GM23338 (cell line): Measurements from ENCODE around the gene MEGF10. TPM values are rescaled to one million over a fixed set of nuclear protein-coding genes. Genes with fewer than 3 reads are reported as not detected.

Experiments used
- ATAC-seq: fragments of 200-7000 bp; cut with Tn5 transposase; 3 replicates; pipeline ENCODE4 v1.9.1; 2020
- DNase-seq: peaks from one replicate; pipeline ENCODE4 v3.0.0-alpha.2; 2015; ENCODE audit warnings: low spot score
- H2AFZ ChIP-seq: fragments of 200-600 bp; sonication (generic); 2 replicates; pipeline ENCODE4 v1.8.0; 2016; ENCODE audit warnings: antibody characterized with exemption, mild to moderate bottlenecking, moderate library complexity
- H3F3A ChIP-seq: fragments of 200-600 bp; sonication (generic); replicated peaks from 2 replicates; pipeline ENCODE4 v1.8.0; 2017; ENCODE audit warnings: antibody characterized with exemption, mixed run types, low read depth
- H3K27ac ChIP-seq: fragments of 200-600 bp; sonication (generic); 2 replicates; pipeline ENCODE4 v1.6.1; 2016; ENCODE audit warnings: low read depth
- H3K27me3 ChIP-seq: fragments of 200-600 bp; sonication (generic); 2 replicates; pipeline ENCODE4 v1.8.0; 2016; ENCODE audit warnings: mild to moderate bottlenecking, mixed run types, moderate library complexity; ENCODE audit not compliant: insufficient read depth
- H3K36me3 ChIP-seq: fragments of 200-600 bp; sonication (generic); 2 replicates; pipeline ENCODE4 v1.8.0; 2016; ENCODE audit warnings: mild to moderate bottlenecking; ENCODE audit not compliant: insufficient read depth
- H3K4me1 ChIP-seq: fragments of 200-600 bp; sonication (generic); 2 replicates; pipeline ENCODE4 v1.8.0; 2016; ENCODE audit warnings: mild to moderate bottlenecking, moderate library complexity; ENCODE audit not compliant: insufficient read depth
- H3K4me2 ChIP-seq: fragments of 200-600 bp; sonication (generic); 2 replicates; pipeline ENCODE4 v1.7.1; 2017; ENCODE audit warnings: mixed run types
- H3K4me3 ChIP-seq: fragments of 200-600 bp; sonication (generic); 2 replicates; pipeline ENCODE4 v1.6.1; 2016; ENCODE audit warnings: mixed run types
- H3K79me2 ChIP-seq: fragments of 200-600 bp; sonication (generic); replicated peaks from 2 replicates; pipeline ENCODE4 v1.8.0; 2017; ENCODE audit warnings: mild to moderate bottlenecking; ENCODE audit not compliant: insufficient read depth
- H3K9me2 ChIP-seq: fragments of 200-600 bp; sonication (generic); 2 replicates; pipeline ENCODE4 v1.8.0; 2017; ENCODE audit not compliant: insufficient read depth
- H4K20me1 ChIP-seq: fragments of 200-600 bp; sonication (generic); replicated peaks from 2 replicates; pipeline ENCODE4 v1.8.0; 2017; ENCODE audit warnings: mild to moderate bottlenecking; ENCODE audit not compliant: insufficient read depth
- H3K27ac Mint-ChIP-seq: 2 replicates; pipeline ENCODE4 v1.8.0; 2020; ENCODE audit warnings: inconsistent platforms, mild to moderate bottlenecking, moderate library complexity, mixed read lengths
- H3K27me3 Mint-ChIP-seq: 3 replicates; pipeline ENCODE4 v1.8.0; 2022; ENCODE audit warnings: low read depth, mild to moderate bottlenecking, moderate library complexity, mixed read lengths, inconsistent platforms; ENCODE audit not compliant: insufficient read depth, poor library complexity
- H3K36me3 Mint-ChIP-seq: 3 replicates; pipeline ENCODE4 v1.8.0; 2021; ENCODE audit warnings: low read depth, mild to moderate bottlenecking, inconsistent platforms, moderate library complexity, mixed read lengths
- H3K4me1 Mint-ChIP-seq: 3 replicates; pipeline ENCODE4 v1.8.0; 2020; ENCODE audit warnings: mild to moderate bottlenecking, inconsistent platforms, mixed read lengths
- H3K4me3 Mint-ChIP-seq: 3 replicates; pipeline ENCODE4 v1.8.0; 2021; ENCODE audit warnings: moderate library complexity, mild to moderate bottlenecking, inconsistent platforms, mixed read lengths
- H3K9me3 Mint-ChIP-seq: 3 replicates; pipeline ENCODE4 v1.8.0; 2020; ENCODE audit warnings: moderate library complexity, mild to moderate bottlenecking, inconsistent platforms, mixed read lengths
- EZH2 ChIP-seq: fragments of 200-600 bp; sonication (generic); IDR thresholded peaks from one replicate; pipeline ENCODE4 v1.8.0; 2017; ENCODE audit warnings: antibody characterized with exemption, mild to moderate bottlenecking, low read depth; ENCODE audit not compliant: unreplicated experiment
- JUNB ChIP-seq: IDR thresholded peaks from one replicate; pipeline ENCODE4 v1.6.1; 2016; ENCODE audit warnings: antibody characterized with exemption; ENCODE audit not compliant: unreplicated experiment
- REST ChIP-seq: IDR thresholded peaks from one replicate; pipeline ENCODE4 v1.6.1; 2018; ENCODE audit warnings: antibody characterized with exemption; ENCODE audit not compliant: unreplicated experiment
- polyA plus RNA-seq: library from polyadenylated mRNA; unstranded; fragments of >200 nt; fragmentation: Nextera tagmentation; extraction: Ambion mirVana; gene quantifications from 2 replicates; pipeline ENCODE4 v1.2.1, GENCODE V29; 2016
- total RNA-seq: library from RNA; depleted of rRNA; stranded (reverse); fragments of >200 nt; shearing (Covaris generic); gene quantifications from 2 replicates; pipeline ENCODE4 v1.2.3, GENCODE V29; 2014
- TF ChIP-seq, protein P1 (sequence below), 2 experiments: fragments of 200-600 bp in 1 of 2; sonication (generic) in 1 of 2; conservative IDR thresholded peaks; 2 replicates each; pipeline versions ENCODE4 v1.5.1 to v1.6.1; 2016 to 2017; ENCODE audit warnings: antibody characterized with exemption in 2 of 2, low read depth in 2 of 2, mild to moderate bottlenecking in 2 of 2, moderate library complexity in 1 of 2

MEGF10 gene
- total and polyA plus RNA-seq, 2 experiments from 2014 or later = 4.5 to 28.3 TPM

- Histone ChIP-seq H2AFZ (no peak overlapping the region), H3F3A (no peaks in the 10 kb centered on the region), H3K4me1 (peaks cover 15% of the 10 kb centered on the region; the same call in 1 of the 2 replicates), H4K20me1 (no peaks in the 10 kb centered on the region), H3K4me3 (no peak overlapping the region), H3K27me3 (no peaks in the 10 kb centered on the region), H3K36me3 (no peaks in the 10 kb centered on the region), H3K9me2 (no peaks in the 10 kb centered on the region), H3K4me2 (no peak overlapping the region), H3K27ac (no peak overlapping the region), H3K79me2 (no peaks in the 10 kb centered on the region)
- TF ChIP-seq, protein P1, sequence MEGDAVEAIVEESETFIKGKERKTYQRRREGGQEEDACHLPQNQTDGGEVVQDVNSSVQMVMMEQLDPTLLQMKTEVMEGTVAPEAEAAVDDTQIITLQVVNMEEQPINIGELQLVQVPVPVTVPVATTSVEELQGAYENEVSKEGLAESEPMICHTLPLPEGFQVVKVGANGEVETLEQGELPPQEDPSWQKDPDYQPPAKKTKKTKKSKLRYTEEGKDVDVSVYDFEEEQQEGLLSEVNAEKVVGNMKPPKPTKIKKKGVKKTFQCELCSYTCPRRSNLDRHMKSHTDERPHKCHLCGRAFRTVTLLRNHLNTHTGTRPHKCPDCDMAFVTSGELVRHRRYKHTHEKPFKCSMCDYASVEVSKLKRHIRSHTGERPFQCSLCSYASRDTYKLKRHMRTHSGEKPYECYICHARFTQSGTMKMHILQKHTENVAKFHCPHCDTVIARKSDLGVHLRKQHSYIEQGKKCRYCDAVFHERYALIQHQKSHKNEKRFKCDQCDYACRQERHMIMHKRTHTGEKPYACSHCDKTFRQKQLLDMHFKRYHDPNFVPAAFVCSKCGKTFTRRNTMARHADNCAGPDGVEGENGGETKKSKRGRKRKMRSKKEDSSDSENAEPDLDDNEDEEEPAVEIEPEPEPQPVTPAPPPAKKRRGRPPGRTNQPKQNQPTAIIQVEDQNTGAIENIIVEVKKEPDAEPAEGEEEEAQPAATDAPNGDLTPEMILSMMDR (conservative IDR thresholded peaks at IDR 0.05; ENCODE audit: low read depth in 2 of 2) = peak; percentile 64 to 88
- no peak for TF ChIP-seq JUNB
- H3K27me3 Mint-ChIP-seq = peaks cover 4% of the 10 kb centered on the region
- peaks cover 18% of the 10 kb centered on the region; the same call in 2 of the 3 replicates for H3K36me3 Mint-ChIP-seq
- no peak overlapping the region for H3K4me3 Mint-ChIP-seq
- peak; percentile 72 for ATAC-seq
- peak; percentile 75 for DNase-seq
- H3K9me3 Mint-ChIP-seq = peaks cover 6% of the 10 kb centered on the region; the same call in 1 of the 3 replicates
- H3K27ac Mint-ChIP-seq = no peak overlapping the region
- peaks cover 13% of the 10 kb centered on the region for H3K4me1 Mint-ChIP-seq
These were observed 83.4 kb downstream of the MEGF10 start for GRCh38 chr5:127373858-127374491.

DNA sequence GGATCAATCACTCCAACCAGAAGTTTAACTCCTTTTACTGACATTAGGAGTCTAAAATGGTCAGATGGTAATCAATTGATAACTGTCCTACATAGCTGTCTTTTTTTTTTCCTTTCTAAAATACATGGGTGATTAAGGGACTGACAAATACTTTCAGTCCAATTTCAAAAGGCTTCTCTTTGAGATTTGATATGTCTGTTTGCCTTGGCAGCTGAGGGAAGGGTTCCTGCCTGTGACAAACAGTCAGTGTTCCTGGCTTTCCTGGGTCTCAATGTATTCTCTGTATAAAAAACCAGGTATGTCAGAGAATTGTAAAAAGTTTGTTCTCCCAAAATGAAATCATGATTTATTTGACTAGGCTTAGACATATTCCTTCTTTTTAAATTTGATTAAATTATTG, 84.5 kb downstream of the MEGF10 start:
- H3K36me3 ChIP-seq = no peaks in the 10 kb centered on the region
- no peaks in the 10 kb centered on the region for H3F3A ChIP-seq
- peaks cover 20% of the 10 kb centered on the region; the same call in 2 of the 3 replicates for H3K36me3 Mint-ChIP-seq
- no peaks in the 10 kb centered on the region for H3K9me2 ChIP-seq
- TF ChIP-seq EZH2 (no peak), REST (no peak)
- H3K27ac Mint-ChIP-seq = no peak overlapping the region
- peaks cover 10% of the 10 kb centered on the region for H3K4me1 Mint-ChIP-seq
- H3K4me2 ChIP-seq = no peak overlapping the region
- H3K27me3 Mint-ChIP-seq = peaks cover 4% of the 10 kb centered on the region
- no peaks in the 10 kb centered on the region for H3K27me3 ChIP-seq
- no peak overlapping the region for H3K4me3 Mint-ChIP-seq
- DNase-seq (no peak), ATAC-seq (no peak)
- H2AFZ ChIP-seq = no peak overlapping the region
- peaks cover 7% of the 10 kb centered on the region; the same call in 1 of the 2 replicates for H3K4me1 ChIP-seq
- no peaks in the 10 kb centered on the region for H3K79me2 ChIP-seq
- H4K20me1 ChIP-seq = no peaks in the 10 kb centered on the region
- no peak overlapping the region for H3K4me3 ChIP-seq
- no peak overlapping the region for H3K27ac ChIP-seq
- H3K9me3 Mint-ChIP-seq = peaks cover 6% of the 10 kb centered on the region; the same call in 1 of the 3 replicates
